H1 (cell line): Measurements from ENCODE around the gene GLE1. TPM values are rescaled to one million over a fixed set of nuclear protein-coding genes. Genes with fewer than 3 reads are reported as not detected.

Source experiments
- ATF2 ChIP-seq: IDR thresholded peaks from 2 replicates; pipeline ENCODE4 v1.6.1; 2012; ENCODE audit warnings: low read length, inconsistent platforms
- ATF3 ChIP-seq: IDR thresholded peaks from 2 replicates; pipeline ENCODE4 v1.6.1; 2011; ENCODE audit warnings: low read depth, mild to moderate bottlenecking, low read length; ENCODE audit not compliant: insufficient read depth
- CHD7 ChIP-seq: fragments of 300-600 bp; sonication (generic); IDR thresholded peaks from 2 replicates; pipeline ENCODE4 v1.7.1; 2012; ENCODE audit warnings: low read length, moderate library complexity, mild to moderate bottlenecking, inconsistent platforms; ENCODE audit not compliant: insufficient replicate concordance
- PHF8 ChIP-seq: fragments of 200-600 bp; sonication (generic); conservative IDR thresholded peaks from 2 replicates; pipeline ENCODE4 v1.7.1; 2012; ENCODE audit warnings: low read depth, mild to moderate bottlenecking, inconsistent platforms, low read length, moderate library complexity
- TEAD4 ChIP-seq: IDR thresholded peaks from 2 replicates; pipeline ENCODE4 v1.6.1; 2012; ENCODE audit warnings: low read depth, low read length, inconsistent platforms, mixed read lengths
- polyA plus RNA-seq, 7 experiments: library from polyadenylated mRNA; depleted of rRNA in 3 of 7; stranded (reverse) in 5 of 7; unstranded in 2 of 7; fragments of >200 nt in 5 of 7; fragments of 200-250 nt in 2 of 7; gene quantifications; 1 replicate in 5 of 7; 2 replicates in 1 of 7; 4 replicates in 1 of 7; pipeline versions ENCODE4 v1.2.1 to v1.2.3, GENCODE V29; 2011 to 2013; ENCODE audit warnings: missing spikeins in 2 of 7, mixed read lengths in 2 of 7
- total RNA-seq: library from RNA; stranded (reverse); fragmentation: NEBNext Ultra II Directional; extraction: Animal tissue kit (Norgen Biotek cat#: 25700); gene quantifications from 2 replicates; pipeline ENCODE4 v1.2.1, GENCODE V29; 2021

Gene GLE1
- total and polyA plus RNA-seq, 2 of the 8 experiments (the other 6 are each of a cell fraction or from before 2014, with no cell fraction given): 9.6 to 14.9 TPM

DNA sequence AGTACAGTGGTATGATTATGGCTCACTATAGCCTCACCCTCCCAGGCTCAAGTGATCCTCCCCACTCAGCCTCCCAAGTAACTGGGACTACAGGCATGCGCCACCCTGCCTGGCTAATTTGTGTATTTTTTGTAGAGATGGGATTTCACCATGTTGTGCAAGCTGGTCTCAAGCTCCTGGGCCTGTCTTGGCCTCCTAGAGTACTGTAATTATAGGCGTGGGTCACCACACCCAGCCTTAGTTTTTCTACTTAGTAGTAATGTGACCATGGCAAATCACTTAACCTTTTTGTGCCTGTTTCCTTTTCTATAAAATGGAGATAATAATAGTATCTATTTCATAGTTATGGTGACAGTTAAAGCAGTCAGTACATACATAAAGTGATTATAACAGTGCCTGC is 22.2 kb downstream of the GLE1 start (continued):
- TF ChIP-seq CHD7 (no peak), PHF8 (no peak), ATF3 (no peak), ATF2 (no peak), TEAD4 (no peak)
